Choroid plexus epithelial cell (primary cell): ENCODE results near the gene MRPS34.

ENCODE experiments used
- DNase-seq: peaks from one replicate; pipeline ENCODE4 v3.0.0-alpha.2; 2010; ENCODE audit warnings: low read depth
- H3K4me3 ChIP-seq: 2 replicates; pipeline ENCODE4 v1.5.1; 2011; ENCODE audit warnings: low read depth, mild to moderate bottlenecking, control low read depth, low read length, moderate library complexity
- CTCF ChIP-seq: conservative IDR thresholded peaks from 2 replicates; pipeline ENCODE4 v1.5.1; 2011; ENCODE audit warnings: low read depth, mild to moderate bottlenecking, control low read depth, inconsistent platforms, low read length, moderate library complexity

MRPS34 gene

GRCh38 chr16:1773703-1774447, 941 bp upstream of the MRPS34 start:
- peak overlapping the region; percentile 83 for H3K4me3 ChIP-seq
- no peak for TF ChIP-seq CTCF
- peak; percentile 41 for DNase-seq

GRCh38 chr16:1772362-1772907, 499 bp downstream of the MRPS34 start, which contains the start of gene EME2:
Gene EME2, plus strand, starts transcription at chr16:1772810. Its CDS starts 418 bp downstream, at chr16:1773228.
- no peak for TF ChIP-seq CTCF
- H3K4me3 ChIP-seq: peak within 1 kb of the TSS; percentile 83
- peak; percentile 54 for DNase-seq

- DNase-seq: no peak
- peak overlapping the region; percentile 83 for H3K4me3 ChIP-seq
- TF ChIP-seq CTCF: no peak
Measured at GRCh38 chr16:1771864-1772361, 1.0 kb downstream of the MRPS34 start.

GRCh38 chr16:1771188-1771863, 1.6 kb downstream of the MRPS34 start, which contains the start of gene NME3:
Gene NME3, minus strand, starts transcription at chr16:1771543. Its CDS starts 9 bp downstream, at chr16:1771534.
- H3K4me3 ChIP-seq: peak within 1 kb of the TSS; percentile 83

GRCh38 chr16:1770328-1771187, 2.4 kb downstream of the MRPS34 start:
- peak overlapping the region; percentile 83 for H3K4me3 ChIP-seq
- TF ChIP-seq CTCF: no peak
- DNase-seq: no peak

More at GRCh38 chr16:1771188-1771863, 1.6 kb downstream of the MRPS34 start, which contains the start of gene NME3:
- peak; percentile 77 for DNase-seq
- no peak for TF ChIP-seq CTCF
